HG02588 (cell line): ENCODE data around the gene CTBP2.
"Not testable (repeated sequence)": the region's sequence is repeated elsewhere in the genome, so short reads cannot be mapped to it uniquely, and the experiment has no call there.

Experiments used
- ATAC-seq: cut with Tn5 transposase; IDR thresholded peaks from one replicate; pipeline ENCODE4 v1.9.1; 2021; ENCODE audit warnings: mild to moderate bottlenecking, moderate library complexity; ENCODE audit not compliant: unreplicated experiment

Gene CTBP2

DNA sequence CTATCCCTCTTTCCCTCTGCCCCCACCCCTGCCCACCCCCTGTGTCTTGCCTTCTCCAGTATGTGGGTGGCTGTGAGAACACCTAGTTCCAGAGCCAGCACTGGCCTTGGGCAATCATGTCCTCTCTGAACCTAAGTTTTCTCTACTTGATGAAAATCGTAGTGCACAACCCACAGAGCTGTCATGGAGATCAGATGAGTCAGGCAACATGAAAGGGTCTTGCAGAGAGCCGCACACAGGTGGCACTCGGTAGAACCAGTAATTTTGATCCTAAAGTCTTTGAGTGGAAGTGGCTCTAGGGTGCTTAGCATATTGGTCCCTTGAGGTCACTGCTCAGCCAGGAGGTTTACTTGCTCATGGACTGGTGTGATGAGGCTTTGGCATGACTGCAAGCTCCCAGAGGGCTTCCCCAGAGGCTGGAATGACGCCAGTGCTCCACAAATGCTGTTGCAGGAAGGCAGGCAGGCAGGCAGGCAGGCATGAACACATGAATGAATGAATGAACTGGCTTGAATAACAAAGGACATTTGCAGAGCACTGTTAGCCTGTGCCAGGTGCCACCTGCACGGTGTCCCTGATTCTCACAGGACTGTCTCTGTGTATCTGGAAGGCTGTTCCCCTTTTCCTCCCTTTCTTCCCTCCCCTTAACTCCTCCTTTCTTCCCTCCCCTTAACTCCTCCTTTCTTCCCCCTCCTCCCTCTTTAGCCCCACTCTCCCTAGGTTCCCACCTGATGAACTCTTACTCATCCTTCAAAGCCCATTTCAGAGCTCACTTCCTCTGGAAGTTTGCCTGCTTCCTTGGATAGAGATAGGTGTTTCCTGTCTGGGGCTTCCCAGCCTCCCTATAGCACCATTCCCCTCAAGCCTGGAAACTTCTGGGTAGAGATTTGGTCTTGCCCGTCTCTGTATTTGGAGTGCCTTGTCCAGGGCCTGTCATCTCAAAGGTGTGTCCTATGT lies 27.2 kb upstream of the CTBP2 start:
- ATAC-seq: no peak

DNA sequence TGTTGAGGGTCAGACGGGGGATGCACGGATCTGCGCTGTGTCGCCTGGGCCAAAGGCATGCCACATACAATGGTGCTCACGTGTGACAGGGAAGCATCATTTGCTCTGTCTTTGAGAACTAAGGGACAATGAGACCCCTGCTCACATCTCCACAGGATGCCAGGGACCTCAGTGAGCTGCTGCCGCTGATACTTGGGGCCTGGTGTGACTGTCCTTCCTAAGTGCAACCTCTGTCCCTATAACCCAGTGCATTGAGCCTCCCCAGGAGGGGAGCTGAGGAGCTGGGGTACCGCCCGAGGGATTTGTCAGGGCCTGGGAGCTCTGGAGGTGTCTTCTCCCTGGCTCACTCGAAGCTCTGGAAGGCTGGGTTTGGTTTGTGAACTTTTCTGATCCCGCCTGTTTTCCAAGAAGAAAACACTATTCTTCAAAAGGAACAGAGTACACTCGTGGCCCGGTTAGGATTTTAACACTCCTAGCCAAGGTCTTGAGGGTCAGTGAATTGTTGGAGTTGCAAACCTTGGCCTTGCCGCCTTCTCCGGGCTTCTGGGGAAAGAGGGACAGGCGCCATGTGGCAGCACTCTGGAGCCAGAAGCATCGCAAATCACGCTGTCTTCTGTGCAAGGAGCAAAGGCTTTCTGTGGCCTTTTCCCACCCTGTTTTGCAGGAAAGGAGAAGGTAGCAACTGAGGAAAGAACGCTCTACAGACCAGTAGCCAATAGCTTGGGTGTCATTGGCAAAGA lies 26.2 kb upstream of the CTBP2 start:
- ATAC-seq: no peak

DNA sequence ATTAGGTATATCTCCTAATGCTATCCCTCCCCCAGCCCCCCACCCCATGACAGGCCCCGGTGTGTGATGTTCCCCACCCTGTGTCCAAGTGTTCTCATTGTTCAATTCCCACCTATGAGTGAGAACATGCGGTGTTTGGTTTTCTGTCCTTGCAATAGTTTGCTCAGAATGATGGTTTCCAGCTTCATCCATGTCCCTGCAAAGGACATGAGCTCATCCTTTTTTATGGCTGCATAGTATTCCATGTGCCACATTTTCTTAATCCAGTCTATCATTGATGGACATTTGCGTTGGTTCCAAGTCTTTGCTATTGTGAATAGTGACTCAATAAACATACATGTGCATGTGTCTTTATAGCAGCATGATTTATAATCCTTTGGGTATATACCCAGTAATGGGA lies 18.7 kb upstream of the CTBP2 start:
- ATAC-seq: not testable (repeated sequence)

DNA sequence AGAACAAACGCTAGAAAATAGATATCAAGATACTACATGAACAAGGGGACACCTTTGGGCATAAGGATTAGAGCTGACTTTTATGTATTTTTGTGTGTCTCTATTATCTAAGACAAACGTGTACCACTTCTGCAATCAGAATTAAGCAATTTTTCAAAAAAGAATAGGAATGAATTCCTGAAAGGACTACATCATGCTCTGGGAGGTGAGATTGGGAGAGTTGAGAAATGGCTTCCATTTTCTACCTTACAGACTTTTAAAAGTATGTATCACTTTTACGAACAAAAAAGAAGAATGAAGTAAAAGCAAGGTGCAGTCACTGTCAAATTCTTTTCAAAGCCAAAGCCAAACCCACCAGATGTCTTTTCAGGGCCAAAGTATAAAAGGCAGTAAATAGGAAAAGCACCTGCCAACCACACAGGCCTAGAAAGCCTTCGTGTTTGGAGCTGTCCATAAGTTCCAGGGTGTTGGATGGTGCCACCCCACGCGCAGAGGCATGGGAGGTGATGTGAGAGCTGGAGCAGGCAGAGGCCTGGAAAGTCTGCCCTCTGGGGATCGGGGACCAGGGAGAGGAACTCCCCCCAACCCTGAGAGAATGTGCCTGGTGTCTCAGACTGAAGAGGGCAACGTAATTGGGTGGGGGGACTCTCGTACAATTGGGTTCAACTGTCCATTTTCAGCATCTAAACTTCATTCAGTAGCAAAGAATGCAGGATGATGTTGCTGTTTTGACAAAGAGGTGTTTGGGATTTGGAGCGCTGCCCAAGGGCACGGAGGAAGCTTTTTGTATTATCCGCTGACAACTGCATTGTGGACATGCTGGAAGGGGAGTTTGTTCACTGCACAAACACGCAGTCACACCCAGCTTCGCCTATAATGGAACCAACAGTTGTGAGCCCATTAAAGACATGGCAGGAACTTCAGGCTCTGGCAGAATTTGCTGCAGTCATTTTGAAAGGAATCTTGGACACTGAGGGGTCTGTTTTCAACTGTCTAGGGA lies 17.6 kb upstream of the CTBP2 start:
- ATAC-seq: no peak

DNA sequence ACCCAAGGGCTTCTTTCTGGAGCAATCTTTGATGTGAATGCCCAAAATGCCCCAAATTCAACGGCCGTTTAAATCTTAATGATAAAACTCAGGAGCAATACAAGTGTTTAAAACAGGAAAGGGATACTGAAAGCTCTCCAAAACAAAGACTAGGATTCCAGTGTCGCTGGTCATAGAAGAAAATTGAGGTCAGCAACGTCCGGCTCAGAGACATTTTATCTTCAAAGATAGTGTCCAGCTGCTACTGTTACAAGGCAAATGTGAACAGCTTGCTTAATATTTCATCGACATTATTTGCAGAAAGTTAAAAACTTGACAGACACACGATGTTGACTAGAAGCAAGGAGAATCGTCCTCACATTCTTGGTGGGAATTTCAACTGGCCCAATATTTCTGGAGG lies 15.4 kb upstream of the CTBP2 start:
- ATAC-seq: no peak

DNA sequence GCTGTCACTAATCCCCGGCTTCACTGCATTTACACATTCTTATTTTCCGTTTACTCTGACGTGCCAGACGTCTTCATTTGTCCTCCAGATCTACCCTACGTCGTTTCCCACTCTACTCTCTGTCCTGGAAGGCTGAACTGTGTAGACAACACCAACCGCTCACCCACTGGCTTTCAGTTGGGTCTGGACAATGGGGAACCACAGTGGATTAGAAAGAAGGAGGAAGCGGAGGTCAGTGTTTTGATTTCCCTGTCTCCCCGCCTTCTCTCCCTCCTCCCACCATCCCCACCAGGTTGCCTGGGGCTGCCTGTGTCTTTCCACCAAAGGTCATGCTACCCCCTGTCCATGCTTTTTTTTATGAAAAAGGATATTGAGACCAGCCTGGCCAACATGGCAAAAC lies 14.0 kb upstream of the CTBP2 start:
- no peak for ATAC-seq

DNA sequence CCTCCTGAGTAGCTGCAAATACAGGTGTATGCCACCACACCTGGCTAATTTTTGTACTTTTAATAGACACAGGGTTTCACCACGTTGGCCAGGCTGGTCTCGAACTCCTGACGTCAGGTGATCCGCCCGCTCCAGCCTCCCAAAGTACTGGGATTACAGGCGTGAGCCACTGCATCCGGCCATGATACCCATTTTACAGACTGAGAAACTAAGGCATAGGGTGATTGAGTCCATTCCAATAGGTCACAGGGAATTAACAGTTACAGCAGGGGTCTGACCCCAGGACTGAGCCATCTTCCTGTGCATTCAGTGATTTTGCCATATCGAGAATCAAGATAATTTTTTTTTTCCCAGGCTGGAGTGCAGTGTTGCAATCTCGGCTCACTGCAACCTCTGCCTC lies 12.3 kb upstream of the CTBP2 start:
- ATAC-seq: no peak

DNA sequence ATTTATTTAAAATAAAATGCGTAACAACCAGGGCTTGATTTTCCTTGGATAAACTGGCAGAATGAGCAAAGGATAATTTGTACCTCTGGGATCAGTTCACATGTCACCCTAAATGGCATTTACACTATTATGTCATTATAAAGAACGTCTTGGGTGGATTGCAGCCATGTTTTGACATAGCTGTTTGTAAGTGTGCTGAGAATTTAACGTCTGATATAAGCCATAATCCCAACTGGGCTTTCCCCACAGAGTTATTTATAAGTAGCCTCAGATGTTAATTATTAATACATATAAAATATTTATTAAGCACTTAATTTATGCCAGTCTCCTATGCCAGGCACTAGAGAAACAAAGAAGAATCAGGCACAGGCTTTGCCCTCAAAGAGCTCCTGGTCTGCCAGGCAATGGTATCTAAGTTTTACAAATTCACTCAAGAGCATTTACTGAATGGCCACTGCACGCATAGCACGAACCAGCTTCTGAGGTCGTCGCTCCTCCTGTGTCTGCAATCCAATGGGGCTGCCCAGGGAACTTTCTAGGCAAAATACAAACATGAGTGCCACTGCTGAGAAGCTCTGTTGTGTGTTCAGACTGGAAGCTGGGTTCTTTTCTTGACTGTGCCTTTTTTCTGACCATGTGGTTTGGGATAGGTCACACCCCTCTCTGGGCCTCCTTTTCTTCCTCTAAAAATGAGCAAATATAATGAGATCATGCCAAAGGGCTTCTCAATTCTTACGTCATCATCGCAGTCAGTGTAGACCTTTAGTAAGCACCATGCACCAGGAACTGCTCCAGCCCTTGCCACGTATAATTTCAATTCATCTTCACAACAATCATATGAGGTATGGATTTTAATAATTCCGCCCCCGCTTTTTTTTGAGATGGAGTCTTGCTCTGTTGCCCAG lies 11.3 kb upstream of the CTBP2 start:
- no peak for ATAC-seq

DNA sequence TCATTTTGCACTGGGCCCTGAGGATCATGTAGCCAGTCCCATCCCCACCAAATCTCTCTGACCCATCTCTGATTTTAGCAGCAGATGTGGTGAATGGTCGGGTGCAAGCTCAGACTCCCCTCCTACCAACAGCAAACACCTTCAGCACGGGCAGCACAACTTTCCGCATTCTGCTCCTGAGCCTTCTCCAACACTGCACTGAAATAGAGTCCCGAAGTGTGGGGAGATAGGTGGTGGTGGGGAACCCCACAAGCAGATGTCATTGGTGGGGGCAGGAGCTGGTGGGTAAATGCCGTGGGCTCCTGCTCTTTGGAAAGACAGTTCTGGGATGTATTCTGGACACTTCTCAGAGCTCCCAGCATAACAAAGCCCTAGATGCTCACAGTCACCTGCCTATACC lies 9.6 kb upstream of the CTBP2 start:
- no peak for ATAC-seq

DNA sequence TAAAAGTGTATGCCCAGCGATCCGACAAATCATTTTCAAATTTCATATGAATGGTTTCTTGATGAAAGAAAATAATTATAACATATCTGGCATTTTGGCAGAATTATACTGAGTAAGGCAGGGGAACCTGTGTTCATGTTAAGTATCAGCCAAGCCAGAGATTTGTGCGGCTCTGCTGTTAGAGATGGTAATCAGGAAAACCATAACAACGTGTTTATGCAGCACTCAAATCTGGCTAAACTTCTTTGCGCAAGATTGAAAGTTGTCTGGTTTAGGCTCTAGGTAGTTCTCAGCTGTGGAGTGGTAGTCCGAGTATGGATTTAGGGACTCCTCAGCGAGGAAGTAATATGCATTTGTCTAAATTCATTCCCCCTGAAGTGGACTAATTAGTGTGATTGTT lies 8.9 kb upstream of the CTBP2 start:
- no peak for ATAC-seq

DNA sequence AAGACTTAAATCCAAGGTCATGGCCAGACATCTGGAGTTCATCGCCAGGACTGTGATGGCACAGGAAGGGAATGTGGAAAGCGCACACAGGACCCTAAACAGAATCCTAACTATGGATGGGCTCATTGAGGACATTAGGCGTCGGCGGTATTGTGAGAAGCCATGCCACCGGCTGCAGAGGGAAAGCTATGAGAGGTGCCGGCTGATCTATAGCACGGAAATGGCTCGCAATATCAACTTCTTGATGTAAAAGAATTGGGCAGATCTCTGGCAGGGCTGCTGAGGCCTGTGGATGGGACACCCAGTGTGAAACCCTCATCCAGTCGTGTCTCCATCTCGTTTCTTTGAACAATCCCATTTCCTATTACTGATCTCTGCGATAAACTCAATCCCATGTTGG lies 6.3 kb upstream of the CTBP2 start:
- no peak for ATAC-seq

DNA sequence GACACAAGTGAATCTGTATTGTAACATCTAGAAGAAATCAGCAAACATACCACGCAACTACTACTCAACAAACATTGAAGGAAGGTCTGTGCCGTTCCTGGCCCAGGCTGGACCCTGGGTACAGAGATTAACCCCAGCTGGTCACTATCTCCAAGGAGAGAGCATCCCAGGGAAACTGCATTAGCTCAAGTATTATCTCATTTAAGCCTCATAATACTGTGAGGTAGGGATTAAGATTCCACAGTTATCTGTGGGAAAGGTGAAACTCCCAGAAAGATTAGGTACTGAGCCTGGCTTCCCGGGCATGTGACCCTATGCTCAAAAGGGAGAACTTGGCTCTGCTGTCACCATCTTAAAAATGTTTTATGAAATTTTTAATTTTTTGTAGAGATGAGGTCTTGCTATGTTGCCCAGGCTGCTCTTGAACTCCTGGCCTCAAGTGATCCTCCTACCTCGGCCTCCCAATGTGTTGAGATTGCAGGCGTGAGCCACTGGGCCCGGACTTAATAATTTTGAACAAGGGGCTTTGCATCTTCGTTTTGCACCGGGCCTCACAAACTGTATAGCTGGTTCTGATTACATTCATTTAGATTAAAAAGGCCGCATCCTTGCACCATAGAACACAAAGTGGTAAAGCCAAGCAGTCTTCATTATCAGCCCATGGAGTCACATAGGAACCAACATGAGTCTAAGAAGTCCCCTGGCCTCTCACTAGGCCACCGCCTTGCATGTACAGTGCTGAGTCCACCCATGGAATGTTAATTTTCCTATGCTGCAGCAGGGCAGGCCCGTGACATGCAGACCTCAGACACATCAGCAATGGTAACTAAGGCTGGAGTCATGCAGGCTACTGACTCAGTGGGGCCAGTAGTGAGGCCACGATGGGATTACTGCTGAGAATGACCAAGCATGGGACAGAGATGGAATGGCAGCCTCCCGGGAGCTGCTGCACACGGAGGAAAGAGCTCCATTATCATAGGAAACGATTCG lies 5.5 kb upstream of the CTBP2 start:
- ATAC-seq: no peak

DNA sequence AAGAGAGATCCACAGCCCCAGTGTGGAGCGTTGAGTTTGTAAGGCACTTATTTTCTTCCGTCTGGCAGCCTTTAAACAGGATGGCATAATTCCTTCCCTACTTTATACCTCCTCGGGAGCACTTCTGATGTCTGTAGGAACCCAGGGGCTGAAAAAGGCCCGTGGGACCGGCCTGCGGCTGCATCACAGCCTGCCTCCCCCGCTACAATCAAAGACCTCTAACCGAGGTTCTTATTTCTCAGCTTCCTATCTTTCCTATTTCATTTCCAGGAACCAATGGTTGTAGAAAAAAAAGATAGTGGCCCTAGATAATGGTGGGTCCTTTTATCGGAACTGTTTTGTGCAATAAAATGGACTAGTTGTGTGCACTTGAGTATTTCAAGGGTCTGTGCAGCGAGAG lies 4.1 kb upstream of the CTBP2 start:
- no peak for ATAC-seq

DNA sequence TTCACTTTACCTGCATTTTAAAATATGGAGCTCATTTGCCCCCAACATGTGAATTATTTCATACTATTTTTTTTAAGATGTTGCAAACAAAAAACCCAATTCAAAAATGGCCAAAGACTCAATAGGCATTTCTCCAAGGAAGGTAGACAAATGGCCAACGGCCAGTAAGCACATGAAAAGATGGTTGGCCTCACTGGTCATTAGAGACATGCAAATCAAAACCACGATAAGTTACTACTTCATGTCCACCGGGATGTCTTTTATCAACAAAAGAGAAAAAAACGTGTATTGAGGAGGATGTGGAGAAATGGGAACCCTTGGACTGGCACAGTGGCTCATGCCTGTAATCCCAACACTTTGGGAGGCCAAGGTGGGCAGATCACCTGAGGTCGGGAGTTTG lies 3.4 kb upstream of the CTBP2 start:
- ATAC-seq: no peak

DNA sequence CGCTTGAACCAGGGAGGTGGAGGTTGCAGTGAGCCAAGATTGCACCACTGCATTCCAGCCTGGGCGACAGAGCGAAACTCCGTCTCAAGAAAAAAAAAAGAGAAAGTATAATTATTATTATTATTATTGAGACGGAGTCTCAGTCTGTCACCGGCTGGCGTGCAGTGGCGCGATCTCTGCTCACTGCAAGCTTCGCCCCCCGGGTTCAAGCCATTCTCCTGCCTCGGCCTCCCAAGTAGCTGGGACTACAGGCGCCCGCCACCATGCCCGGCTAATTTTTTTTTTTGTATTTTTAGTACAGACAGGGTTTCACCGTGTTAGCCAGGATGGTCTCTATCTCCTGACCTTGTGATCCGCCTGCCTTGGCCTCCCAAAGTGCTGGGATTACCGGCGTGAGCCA lies 2.9 kb upstream of the CTBP2 start:
- ATAC-seq: not testable (repeated sequence)

DNA sequence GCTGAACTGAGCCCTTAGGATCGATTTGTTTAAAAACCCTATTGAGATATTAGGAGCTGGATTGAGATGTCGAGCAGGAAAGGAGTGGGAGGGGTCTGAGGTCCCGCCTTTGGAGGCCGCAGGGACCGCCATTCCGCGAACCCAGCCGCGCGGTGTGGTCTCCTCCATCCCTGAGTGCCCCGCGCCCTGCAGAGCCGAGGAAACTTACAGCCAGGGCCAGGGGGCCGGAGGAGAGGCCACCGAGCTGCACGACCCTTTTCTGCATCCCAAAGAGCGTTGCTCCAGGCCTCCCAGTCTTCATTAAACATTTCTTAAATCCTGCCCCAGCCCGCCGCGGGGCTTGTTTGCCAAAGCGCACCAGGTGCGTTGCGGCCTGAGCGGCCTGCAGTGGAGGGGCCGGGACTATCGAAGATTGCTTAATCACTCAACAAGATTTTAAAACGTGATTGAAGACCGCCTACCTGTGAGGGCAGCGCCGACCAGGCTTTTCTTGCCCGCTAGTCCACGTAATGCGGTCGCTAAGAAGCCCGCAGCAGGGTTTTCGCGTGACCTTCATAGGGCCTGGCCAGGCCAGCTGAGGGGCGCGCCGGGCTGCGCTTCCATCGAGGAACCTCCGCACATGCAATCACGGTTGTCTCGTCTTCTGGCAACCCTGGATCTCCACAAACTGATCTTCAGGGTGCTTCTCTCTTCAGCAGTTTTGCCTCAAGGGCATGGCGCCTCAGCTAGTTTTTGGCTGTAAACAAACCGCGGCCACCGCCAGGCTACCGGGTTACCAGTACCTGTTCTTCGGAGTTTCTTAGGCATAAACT lies 2.0 kb upstream of the CTBP2 start:
- ATAC-seq: no peak

DNA sequence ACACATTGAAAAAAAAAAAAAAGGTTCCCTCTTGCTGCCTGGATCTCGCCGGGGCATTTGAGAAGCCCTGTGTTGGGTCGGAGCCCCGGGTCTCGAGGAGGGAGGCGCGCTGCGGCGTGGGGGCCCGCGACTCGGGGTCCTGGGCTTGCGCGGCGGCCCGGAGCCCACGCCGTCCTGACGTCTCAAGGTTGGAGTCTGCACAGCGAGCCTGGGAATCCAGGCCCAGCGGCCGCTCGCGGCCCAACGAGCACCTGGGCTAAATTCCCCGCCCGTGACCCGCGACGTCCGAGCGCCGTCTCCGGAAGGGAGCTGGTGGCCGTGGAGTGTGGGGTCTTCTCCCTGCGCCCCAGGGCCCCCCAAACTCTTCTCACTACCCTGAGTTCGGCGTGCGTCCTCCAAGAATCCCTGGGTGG lies 1.4 kb upstream of the CTBP2 start:
- ATAC-seq: no peak
